Measurements from ENCODE around the gene PSMB9. TPM values are rescaled to one million over a fixed set of nuclear protein-coding genes. Genes with fewer than 3 reads are reported as not detected.
"Not testable (repeated sequence)": the region's sequence is repeated elsewhere in the genome, so short reads cannot be mapped to it uniquely, and the experiment has no call there.

PSMB9 gene
- total RNA-seq: 7.8 TPM

GRCh38 chr6:32853541-32854375, at the start of gene PSMB9, which contains the start of gene TAP1:
Gene PSMB9, plus strand, starts transcription at chr6:32854192. Its CDS starts 38 bp downstream, at chr6:32854230.
Gene TAP1, minus strand, starts transcription at chr6:32853704. Its CDS starts 68 bp downstream, at chr6:32853636.
- Histone ChIP-seq H3K36me3 (ENCODE audit: control insufficient read depth in 3 of 3, insufficient read depth in 3 of 3, low read length in 3 of 3) (peaks cover 21 to 35% (median 26%) of the 10 kb centered on the region in 3 donors), H3K27ac (ENCODE audit: low read depth, low read length) (peak within 1 kb of the TSS; percentile 95), H3K4me1 (ENCODE audit: control insufficient read depth in 3 of 3, insufficient read depth in 3 of 3, low read length in 3 of 3) (peaks cover 15 to 45% (median 27%) of the 10 kb centered on the region in 3 donors), H3K4me3 (ENCODE audit: low read length in 3 of 3) (peak within 1 kb of the TSS; percentile 89 to 91 (median 89)), H3K9ac (ENCODE audit: low read depth in 1 of 3, low read length in 3 of 3) (peak within 1 kb of the TSS; percentile 90 to 98 (median 96)), H3K9me3 (ENCODE audit: control insufficient read depth in 3 of 3, low read length in 3 of 3) (no peaks in the 10 kb centered on the region), H3K27me3 (ENCODE audit: control insufficient read depth in 3 of 3, insufficient read depth in 3 of 3, low read length in 3 of 3) (no peaks in the 10 kb centered on the region)

- H3K9ac ChIP-seq (ENCODE audit: low read depth in 1 of 3, low read length in 3 of 3); H3K27ac ChIP-seq (ENCODE audit: low read depth, low read length); H3K9me3 ChIP-seq (ENCODE audit: control insufficient read depth in 3 of 3, low read length in 3 of 3); H3K4me3 ChIP-seq (ENCODE audit: low read length in 3 of 3); H3K4me1 ChIP-seq (ENCODE audit: control insufficient read depth in 3 of 3, insufficient read depth in 3 of 3, low read length in 3 of 3); H3K36me3 ChIP-seq (ENCODE audit: control insufficient read depth in 3 of 3, insufficient read depth in 3 of 3, low read length in 3 of 3): not testable (repeated sequence)
- peaks cover 11 to 23% (median 11%) of the 10 kb centered on the region in 3 donors for H3K27me3 ChIP-seq (ENCODE audit: control insufficient read depth in 3 of 3, insufficient read depth in 3 of 3, low read length in 3 of 3)
Observed at GRCh38 chr6:32805404-32805803, 48.6 kb upstream of the PSMB9 start.

GRCh38 chr6:32807020-32807580, 46.9 kb upstream of the PSMB9 start:
- Histone ChIP-seq H3K9me3 (ENCODE audit: control insufficient read depth in 3 of 3, low read length in 3 of 3) (no peaks in the 10 kb centered on the region), H3K27ac (ENCODE audit: low read depth, low read length) (no peak overlapping the region), H3K4me3 (ENCODE audit: low read length in 3 of 3) (no peak overlapping the region), H3K36me3 (ENCODE audit: control insufficient read depth in 3 of 3, insufficient read depth in 3 of 3, low read length in 3 of 3) (no peaks in the 10 kb centered on the region), H3K9ac (ENCODE audit: low read depth in 1 of 3, low read length in 3 of 3) (no peak overlapping the region), H3K27me3 (ENCODE audit: control insufficient read depth in 3 of 3, insufficient read depth in 3 of 3, low read length in 3 of 3) (peaks cover 7 to 23% (median 11%) of the 10 kb centered on the region in 3 donors), H3K4me1 (ENCODE audit: control insufficient read depth in 3 of 3, insufficient read depth in 3 of 3, low read length in 3 of 3) (no peaks in the 10 kb centered on the region)

- Histone ChIP-seq H3K36me3 (ENCODE audit: control insufficient read depth in 3 of 3, insufficient read depth in 3 of 3, low read length in 3 of 3) (no peaks in the 10 kb centered on the region), H3K4me1 (ENCODE audit: control insufficient read depth in 3 of 3, insufficient read depth in 3 of 3, low read length in 3 of 3) (no peaks in the 10 kb centered on the region), H3K27me3 (ENCODE audit: control insufficient read depth in 3 of 3, insufficient read depth in 3 of 3, low read length in 3 of 3) (peaks cover 5 to 20% (median 11%) of the 10 kb centered on the region in 3 donors), H3K9me3 (ENCODE audit: control insufficient read depth in 3 of 3, low read length in 3 of 3) (no peaks in the 10 kb centered on the region), H3K27ac (ENCODE audit: low read depth, low read length) (no peak overlapping the region), H3K4me3 (ENCODE audit: low read length in 3 of 3) (no peak overlapping the region), H3K9ac (ENCODE audit: low read depth in 1 of 3, low read length in 3 of 3) (no peak overlapping the region)
Observed at GRCh38 chr6:32809171-32809570, 44.8 kb upstream of the PSMB9 start.

- no peak overlapping the region for H3K27ac ChIP-seq (ENCODE audit: low read depth, low read length)
- no peaks in the 10 kb centered on the region for H3K4me1 ChIP-seq (ENCODE audit: control insufficient read depth in 3 of 3, insufficient read depth in 3 of 3, low read length in 3 of 3)
- no peaks in the 10 kb centered on the region for H3K9me3 ChIP-seq (ENCODE audit: control insufficient read depth in 3 of 3, low read length in 3 of 3)
- H3K27me3 ChIP-seq (ENCODE audit: control insufficient read depth in 3 of 3, insufficient read depth in 3 of 3, low read length in 3 of 3): no peaks in the 10 kb centered on the region
- no peaks in the 10 kb centered on the region for H3K36me3 ChIP-seq (ENCODE audit: control insufficient read depth in 3 of 3, insufficient read depth in 3 of 3, low read length in 3 of 3)
- no peak overlapping the region for H3K4me3 ChIP-seq (ENCODE audit: low read length in 3 of 3)
- no peak overlapping the region for H3K9ac ChIP-seq (ENCODE audit: low read depth in 1 of 3, low read length in 3 of 3)
Observed at GRCh38 chr6:32814145-32814544, 39.8 kb upstream of the PSMB9 start.

- Histone ChIP-seq H3K36me3 (ENCODE audit: control insufficient read depth in 3 of 3, insufficient read depth in 3 of 3, low read length in 3 of 3) (no peaks in the 10 kb centered on the region), H3K4me1 (ENCODE audit: control insufficient read depth in 3 of 3, insufficient read depth in 3 of 3, low read length in 3 of 3) (no peaks in the 10 kb centered on the region), H3K9me3 (ENCODE audit: control insufficient read depth in 3 of 3, low read length in 3 of 3) (no peaks in the 10 kb centered on the region), H3K9ac (ENCODE audit: low read depth in 1 of 3, low read length in 3 of 3) (peak overlapping the region in 1 of 3 donors; percentile 11), H3K27me3 (ENCODE audit: control insufficient read depth in 3 of 3, insufficient read depth in 3 of 3, low read length in 3 of 3) (no peaks in the 10 kb centered on the region), H3K4me3 (ENCODE audit: low read length in 3 of 3) (no peak overlapping the region), H3K27ac (ENCODE audit: low read depth, low read length) (no peak overlapping the region)
Observed at GRCh38 chr6:32815115-32815514, 38.9 kb upstream of the PSMB9 start.

GRCh38 chr6:32815996-32816395, 38.0 kb upstream of the PSMB9 start:
- Histone ChIP-seq H3K9me3 (ENCODE audit: control insufficient read depth in 3 of 3, low read length in 3 of 3) (no peaks in the 10 kb centered on the region), H3K36me3 (ENCODE audit: control insufficient read depth in 3 of 3, insufficient read depth in 3 of 3, low read length in 3 of 3) (no peaks in the 10 kb centered on the region), H3K4me1 (ENCODE audit: control insufficient read depth in 3 of 3, insufficient read depth in 3 of 3, low read length in 3 of 3) (no peaks in the 10 kb centered on the region), H3K4me3 (ENCODE audit: low read length in 3 of 3) (no peak overlapping the region), H3K27ac (ENCODE audit: low read depth, low read length) (no peak overlapping the region), H3K9ac (ENCODE audit: low read depth in 1 of 3, low read length in 3 of 3) (no peak overlapping the region), H3K27me3 (ENCODE audit: control insufficient read depth in 3 of 3, insufficient read depth in 3 of 3, low read length in 3 of 3) (no peaks in the 10 kb centered on the region)

GRCh38 chr6:32816746-32817204, 37.2 kb upstream of the PSMB9 start, which contains the start of gene HLA-DOB:
Gene HLA-DOB, minus strand, starts transcription at chr6:32817002. Its CDS starts 51 bp downstream, at chr6:32816951.
- Histone ChIP-seq H3K4me1 (ENCODE audit: control insufficient read depth in 3 of 3, insufficient read depth in 3 of 3, low read length in 3 of 3) (no peaks in the 10 kb centered on the region), H3K27ac (ENCODE audit: low read depth, low read length) (no peak within 1 kb of the TSS), H3K27me3 (ENCODE audit: control insufficient read depth in 3 of 3, insufficient read depth in 3 of 3, low read length in 3 of 3) (no peaks in the 10 kb centered on the region), H3K9ac (ENCODE audit: low read depth in 1 of 3, low read length in 3 of 3) (no peak within 1 kb of the TSS), H3K4me3 (ENCODE audit: low read length in 3 of 3) (no peak within 1 kb of the TSS), H3K36me3 (ENCODE audit: control insufficient read depth in 3 of 3, insufficient read depth in 3 of 3, low read length in 3 of 3) (no peaks in the 10 kb centered on the region), H3K9me3 (ENCODE audit: control insufficient read depth in 3 of 3, low read length in 3 of 3) (no peaks in the 10 kb centered on the region)

GRCh38 chr6:32818867-32819266, 35.1 kb upstream of the PSMB9 start:
- no peaks in the 10 kb centered on the region for H3K4me1 ChIP-seq (ENCODE audit: control insufficient read depth in 3 of 3, insufficient read depth in 3 of 3, low read length in 3 of 3)
- no peaks in the 10 kb centered on the region for H3K36me3 ChIP-seq (ENCODE audit: control insufficient read depth in 3 of 3, insufficient read depth in 3 of 3, low read length in 3 of 3)
- H3K27me3 ChIP-seq (ENCODE audit: control insufficient read depth in 3 of 3, insufficient read depth in 3 of 3, low read length in 3 of 3): no peaks in the 10 kb centered on the region
- H3K9ac ChIP-seq (ENCODE audit: low read depth in 1 of 3, low read length in 3 of 3): no peak overlapping the region
- H3K9me3 ChIP-seq (ENCODE audit: control insufficient read depth in 3 of 3, low read length in 3 of 3): no peaks in the 10 kb centered on the region
- no peak overlapping the region for H3K4me3 ChIP-seq (ENCODE audit: low read length in 3 of 3)
- H3K27ac ChIP-seq (ENCODE audit: low read depth, low read length): no peak overlapping the region

- no peak overlapping the region for H3K4me3 ChIP-seq (ENCODE audit: low read length in 3 of 3)
- H3K9ac ChIP-seq (ENCODE audit: low read depth in 1 of 3, low read length in 3 of 3): no peak overlapping the region
- H3K9me3 ChIP-seq (ENCODE audit: control insufficient read depth in 3 of 3, low read length in 3 of 3): no peaks in the 10 kb centered on the region
- H3K4me1 ChIP-seq (ENCODE audit: control insufficient read depth in 3 of 3, insufficient read depth in 3 of 3, low read length in 3 of 3): no peaks in the 10 kb centered on the region
- H3K27me3 ChIP-seq (ENCODE audit: control insufficient read depth in 3 of 3, insufficient read depth in 3 of 3, low read length in 3 of 3): no peaks in the 10 kb centered on the region
- no peaks in the 10 kb centered on the region for H3K36me3 ChIP-seq (ENCODE audit: control insufficient read depth in 3 of 3, insufficient read depth in 3 of 3, low read length in 3 of 3)
- H3K27ac ChIP-seq (ENCODE audit: low read depth, low read length): no peak overlapping the region
Observed at GRCh38 chr6:32819729-32820128, 34.3 kb upstream of the PSMB9 start.
